Smooth muscle cell (in vitro differentiated cells): ENCODE measurements around the gene THOC1. TPM values are rescaled to one million over a fixed set of nuclear protein-coding genes. Genes with fewer than 3 reads are reported as not detected.

Experiments
- DNase-seq: peaks from one replicate; lab custom pipeline; 2025; ENCODE audit not compliant: unreplicated experiment; lab: John Stamatoyannopoulos, UW
- H2AFZ ChIP-seq: fragments of 200-600 bp; sonication (generic); 2 replicates; pipeline ENCODE4 v1.6.0; 2016; ENCODE audit warnings: antibody characterized with exemption, low read depth, mild to moderate bottlenecking
- H3F3A ChIP-seq: fragments of 200-600 bp; sonication (generic); 2 replicates; pipeline ENCODE4 v1.6.0; 2017; ENCODE audit warnings: antibody characterized with exemption, low read depth
- H3K27ac ChIP-seq: fragments of 200-600 bp; sonication (generic); 2 replicates; pipeline ENCODE4 v1.5.1; 2016; ENCODE audit warnings: low read depth, mild to moderate bottlenecking
- H3K27me3 ChIP-seq: fragments of 200-600 bp; sonication (generic); 2 replicates; pipeline ENCODE4 v1.6.1; 2016; ENCODE audit warnings: low read depth, mild to moderate bottlenecking
- H3K36me3 ChIP-seq: fragments of 200-600 bp; sonication (generic); 2 replicates; pipeline ENCODE4 v1.5.1; 2016; ENCODE audit warnings: low read depth
- H3K4me1 ChIP-seq: fragments of 200-600 bp; sonication (generic); 2 replicates; pipeline ENCODE4 v1.5.1; 2016; ENCODE audit warnings: low read depth
- H3K4me2 ChIP-seq: fragments of 200-600 bp; sonication (generic); 2 replicates; pipeline ENCODE4 v1.6.0; 2016; ENCODE audit warnings: mild to moderate bottlenecking
- H3K4me3 ChIP-seq: fragments of 200-600 bp; sonication (generic); 2 replicates; pipeline ENCODE4 v1.5.1; 2016; ENCODE audit warnings: mild to moderate bottlenecking
- H3K79me2 ChIP-seq: fragments of 200-600 bp; sonication (generic); 2 replicates; pipeline ENCODE4 v1.6.0; 2016; ENCODE audit warnings: low read depth, mild to moderate bottlenecking
- H3K9ac ChIP-seq: fragments of 200-600 bp; sonication (generic); 2 replicates; pipeline ENCODE4 v1.6.0; 2016; ENCODE audit warnings: low read depth
- H3K9me3 ChIP-seq: fragments of 200-600 bp; sonication (generic); replicated peaks from 2 replicates; pipeline ENCODE4 v1.5.1; 2016; ENCODE audit warnings: low read depth
- H4K20me1 ChIP-seq: fragments of 200-600 bp; sonication (generic); 2 replicates; pipeline ENCODE4 v1.6.0; 2016; ENCODE audit warnings: low read depth
- WGBS: methylation state at CpG from one replicate; pipeline ENCODE4 v1.1.7; 2016; ENCODE audit warnings: low lambda C conversion rate; 5-methylcytosine and 5-hydroxymethylcytosine counted together
- polyA plus RNA-seq: library from polyadenylated mRNA; unstranded; fragments of >200 nt; fragmentation: Nextera tagmentation; extraction: Ambion mirVana; gene quantifications from 2 replicates; pipeline ENCODE4 v1.2.1, GENCODE V29; 2016
- total RNA-seq: library from RNA; depleted of rRNA; stranded (reverse); fragments of >200 nt; gene quantifications from 2 replicates; pipeline ENCODE4 v1.2.3, GENCODE V29; 2014
- TF ChIP-seq, protein P1 (sequence below): fragments of 200-600 bp; sonication (generic); IDR thresholded peaks from 2 replicates; pipeline ENCODE4 v1.5.1; 2017; ENCODE audit warnings: borderline replicate concordance, mild to moderate bottlenecking, antibody characterized with exemption; ENCODE audit not compliant: insufficient read depth, poor library complexity, severe bottlenecking

THOC1 gene
- 42.8 and 48.7 TPM in 2 replicates for total RNA-seq
- polyA plus RNA-seq = 14.8 and 15.8 TPM in 2 replicates

DNA sequence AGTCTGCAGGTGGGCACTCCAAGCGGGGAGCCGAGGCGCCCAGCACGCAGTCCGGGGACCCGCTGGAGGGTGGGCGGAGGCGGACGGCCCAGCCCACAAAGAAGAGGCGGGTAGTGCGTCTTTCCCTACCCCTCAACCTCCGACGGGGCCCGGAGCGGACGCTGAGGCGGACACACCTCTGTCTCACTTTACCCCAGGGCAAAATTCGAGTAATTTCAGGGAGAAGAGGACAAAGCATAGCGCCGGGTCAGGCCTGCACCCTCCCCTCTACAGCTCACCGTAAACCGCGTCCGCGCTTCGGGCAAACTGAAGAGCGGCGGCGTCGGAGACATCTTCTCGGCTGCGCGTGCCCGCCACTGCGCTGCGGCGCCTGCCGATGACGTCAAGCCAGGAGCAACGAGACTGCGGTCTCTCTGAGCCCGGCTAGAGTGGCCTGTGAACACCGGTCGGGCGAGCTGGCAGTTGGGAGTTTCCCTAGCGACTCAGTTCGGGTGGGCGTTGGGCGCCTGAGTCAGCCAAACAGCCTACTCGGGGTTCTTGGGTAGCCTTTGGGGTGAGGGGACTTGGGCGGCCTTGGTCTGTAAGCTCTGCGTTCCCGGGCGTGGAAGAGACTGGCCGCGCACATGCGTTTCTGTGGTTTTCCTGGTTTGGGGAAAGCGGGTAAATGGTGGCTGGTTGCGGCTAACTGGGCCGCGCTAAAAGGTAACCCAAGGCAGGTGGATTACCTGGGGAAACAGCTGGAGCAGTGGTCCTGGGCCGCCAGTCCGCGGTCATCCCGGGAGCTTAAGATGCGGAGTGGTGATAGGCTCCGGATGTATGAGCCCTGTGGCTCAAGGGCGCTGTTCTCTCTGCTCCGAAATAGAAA is at the start of gene THOC1:
Gene THOC1, minus strand, starts transcription at position 360 of the 865 bp plus-strand sequence. Its CDS starts 28 bp downstream, at position 332.
- Histone ChIP-seq H3K27ac (peak within 1 kb of the TSS; percentile 89), H3K27me3 (no peaks in the 10 kb centered on the region), H3K9ac (peak within 1 kb of the TSS; percentile 97), H2AFZ (peak within 1 kb of the TSS; percentile 87), H3K9me3 (no peaks in the 10 kb centered on the region), H3K4me2 (peak within 1 kb of the TSS; percentile 88), H3K36me3 (no peaks in the 10 kb centered on the region), H3K4me3 (peak within 1 kb of the TSS; percentile 76), H3F3A (no peaks in the 10 kb centered on the region), H3K4me1 (peaks cover 4% of the 10 kb centered on the region), H3K79me2 (peaks cover 16% of the 10 kb centered on the region), H4K20me1 (no peaks in the 10 kb centered on the region)
- 1% methylated on average over 58 of the region's 69 CpGs for WGBS
- TF ChIP-seq, protein P1, sequence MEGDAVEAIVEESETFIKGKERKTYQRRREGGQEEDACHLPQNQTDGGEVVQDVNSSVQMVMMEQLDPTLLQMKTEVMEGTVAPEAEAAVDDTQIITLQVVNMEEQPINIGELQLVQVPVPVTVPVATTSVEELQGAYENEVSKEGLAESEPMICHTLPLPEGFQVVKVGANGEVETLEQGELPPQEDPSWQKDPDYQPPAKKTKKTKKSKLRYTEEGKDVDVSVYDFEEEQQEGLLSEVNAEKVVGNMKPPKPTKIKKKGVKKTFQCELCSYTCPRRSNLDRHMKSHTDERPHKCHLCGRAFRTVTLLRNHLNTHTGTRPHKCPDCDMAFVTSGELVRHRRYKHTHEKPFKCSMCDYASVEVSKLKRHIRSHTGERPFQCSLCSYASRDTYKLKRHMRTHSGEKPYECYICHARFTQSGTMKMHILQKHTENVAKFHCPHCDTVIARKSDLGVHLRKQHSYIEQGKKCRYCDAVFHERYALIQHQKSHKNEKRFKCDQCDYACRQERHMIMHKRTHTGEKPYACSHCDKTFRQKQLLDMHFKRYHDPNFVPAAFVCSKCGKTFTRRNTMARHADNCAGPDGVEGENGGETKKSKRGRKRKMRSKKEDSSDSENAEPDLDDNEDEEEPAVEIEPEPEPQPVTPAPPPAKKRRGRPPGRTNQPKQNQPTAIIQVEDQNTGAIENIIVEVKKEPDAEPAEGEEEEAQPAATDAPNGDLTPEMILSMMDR = no peak
- peak; percentile 73 for DNase-seq

- no peaks in the 10 kb centered on the region for H3K9me3 ChIP-seq
- H3K4me1 ChIP-seq = no peaks in the 10 kb centered on the region
- no peaks in the 10 kb centered on the region for H3F3A ChIP-seq
- DNase-seq = no peak
- 100% methylated on average over 4 of the region's 6 CpGs for WGBS
- H3K36me3 ChIP-seq = no peaks in the 10 kb centered on the region
- H3K79me2 ChIP-seq = no peaks in the 10 kb centered on the region
- H3K4me2 ChIP-seq = no peak overlapping the region
- TF ChIP-seq, protein P1 = no peak
- no peaks in the 10 kb centered on the region for H4K20me1 ChIP-seq
- H3K27me3 ChIP-seq = no peaks in the 10 kb centered on the region
- no peak overlapping the region for H3K4me3 ChIP-seq
- no peak overlapping the region for H2AFZ ChIP-seq
- no peak overlapping the region for H3K9ac ChIP-seq
- no peak overlapping the region for H3K27ac ChIP-seq
Observed at GRCh38 chr18:317618-318017, 49.8 kb upstream of the THOC1 start.

- Histone ChIP-seq H3K4me1 (no peaks in the 10 kb centered on the region), H3F3A (no peaks in the 10 kb centered on the region), H3K27me3 (no peaks in the 10 kb centered on the region), H3K9ac (no peak overlapping the region), H3K4me2 (no peak overlapping the region), H4K20me1 (no peaks in the 10 kb centered on the region), H3K4me3 (no peak overlapping the region), H3K79me2 (no peaks in the 10 kb centered on the region), H2AFZ (no peak overlapping the region), H3K9me3 (no peaks in the 10 kb centered on the region), H3K36me3 (no peaks in the 10 kb centered on the region), H3K27ac (no peak overlapping the region)
- no peak for DNase-seq
- WGBS = 93% methylated on average over 8 of the region's 8 CpGs
- TF ChIP-seq, protein P1 = no peak
Observed at GRCh38 chr18:316393-316792, 48.5 kb upstream of the THOC1 start.
